ENCODE measurements around the gene ZNF669.
A peak's percentile ranks its signal among the peaks of the same experiment; 100 is the strongest.

The ZNF669 gene

GRCh38 chr1:247111259-247111699 lies 7.1 kb upstream of the ZNF669 start:
- no peak for DNase-seq (ENCODE audit: low read depth)

- no peak for DNase-seq (ENCODE audit: low read depth)
These were observed 6.6 kb upstream of the ZNF669 start for GRCh38 chr1:247110627-247111258.

GRCh38 chr1:247107694-247108093 lies 3.5 kb upstream of the ZNF669 start:
- DNase-seq (ENCODE audit: low read depth) = no peak

- DNase-seq (ENCODE audit: low read depth) = no peak
These were observed 1.8 kb upstream of the ZNF669 start for GRCh38 chr1:247105966-247106365.

- no peak for DNase-seq (ENCODE audit: low read depth)
These were observed 809 bp upstream of the ZNF669 start for GRCh38 chr1:247104965-247105364.

- no peak for DNase-seq (ENCODE audit: low read depth)
These were observed 1.8 kb downstream of the ZNF669 start for GRCh38 chr1:247102381-247102780.

- DNase-seq (ENCODE audit: low read depth) = no peak
These were observed 3.4 kb downstream of the ZNF669 start for GRCh38 chr1:247100676-247101279.

- no peak for DNase-seq (ENCODE audit: low read depth)
These were observed 7.2 kb downstream of the ZNF669 start for GRCh38 chr1:247096958-247097357.

GRCh38 chr1:247096544-247096943 lies 7.6 kb downstream of the ZNF669 start:
- DNase-seq (ENCODE audit: low read depth) = no peak

GRCh38 chr1:247096112-247096511 lies 8.0 kb downstream of the ZNF669 start:
- no peak for DNase-seq (ENCODE audit: low read depth)

GRCh38 chr1:247090455-247090854 lies 13.7 kb downstream of the ZNF669 start:
- no peak for DNase-seq (ENCODE audit: low read depth)

- DNase-seq (ENCODE audit: low read depth) = no peak
These were observed 14.4 kb downstream of the ZNF669 start for GRCh38 chr1:247089616-247090375.

- no peak for DNase-seq (ENCODE audit: low read depth)
These were observed 15.2 kb downstream of the ZNF669 start for GRCh38 chr1:247088967-247089366.

- DNase-seq (ENCODE audit: low read depth) = no peak
These were observed 16.9 kb downstream of the ZNF669 start for GRCh38 chr1:247087256-247087655.

GRCh38 chr1:247085310-247085709 lies 18.8 kb downstream of the ZNF669 start:
- DNase-seq (ENCODE audit: low read depth) = no peak

- no peak for DNase-seq (ENCODE audit: low read depth)
These were observed 19.4 kb downstream of the ZNF669 start for GRCh38 chr1:247084771-247085170.

- no peak for DNase-seq (ENCODE audit: low read depth)
These were observed 24.8 kb downstream of the ZNF669 start for GRCh38 chr1:247079141-247079874.

GRCh38 chr1:247078258-247079140 lies 25.7 kb downstream of the ZNF669 start, which contains the start of gene ZNF670:
ZNF670 (minus strand) TSS chr1:247078811; CDS start chr1:247078596, 215 bp downstream.
- DNase-seq (ENCODE audit: low read depth) = peak; percentile 71

- no peak for DNase-seq (ENCODE audit: low read depth)
These were observed 26.3 kb downstream of the ZNF669 start for GRCh38 chr1:247077876-247078257.

GRCh38 chr1:247077213-247077612 lies 26.9 kb downstream of the ZNF669 start:
- DNase-seq (ENCODE audit: low read depth) = no peak

- no peak for DNase-seq (ENCODE audit: low read depth)
These were observed 33.5 kb downstream of the ZNF669 start for GRCh38 chr1:247070645-247071044.
